Measurements from ENCODE around the gene RHOBTB1. TPM values are rescaled to one million over a fixed set of nuclear protein-coding genes. Genes with fewer than 3 reads are reported as not detected.

RHOBTB1 gene
- total and polyA plus RNA-seq, 9 of the 15 experiments (the other 6 are each of a cell fraction or from before 2014, with no cell fraction given): 1.7 to 11.7 (median 9.3) TPM

GRCh38 chr10:60893231-60893630 lies 50.8 kb downstream of the RHOBTB1 start:
- Histone ChIP-seq H3K27ac (ENCODE audit: extremely low read depth, low read depth, low read length) (no peak overlapping the region), H3K9me1 (ENCODE audit: control insufficient read depth, insufficient read depth, low read length) (no peaks in the 10 kb centered on the region), H3K4me1 (replicated peaks in 1 of 2; ENCODE audit: control insufficient read depth in 2 of 2, insufficient read depth in 2 of 2, low read length in 2 of 2) (no peaks in the 10 kb centered on the region), H3K79me2 (ENCODE audit: control insufficient read depth, insufficient read depth, low read length) (no peaks in the 10 kb centered on the region), H4K20me1 (replicated peaks; ENCODE audit: control insufficient read depth, insufficient read depth, low read length) (no peaks in the 10 kb centered on the region), H3K9me3 (replicated peaks; ENCODE audit: control insufficient read depth, insufficient read depth, low read depth, low read length) (no peaks in the 10 kb centered on the region), H2AFZ (ENCODE audit: low read depth, low read length) (no peak overlapping the region), H3K9ac (ENCODE audit: insufficient read depth in 1 of 2, low read depth in 2 of 2, low read length in 2 of 2) (no peak overlapping the region), H3K36me3 (ENCODE audit: control insufficient read depth, insufficient read depth, low read length) (no peaks in the 10 kb centered on the region), H3K4me3 (no peak overlapping the region), H3K4me2 (ENCODE audit: insufficient read depth, low read length) (no peak overlapping the region), H3K27me3 (ENCODE audit: control insufficient read depth in 2 of 2, insufficient read depth in 2 of 2, low read length in 2 of 2) (no peaks in the 10 kb centered on the region)
- ChIA-PET CTCF (ENCODE audit: low intra/inter-chr PET ratio) (no interaction called here), POLR2A (no interaction called here)
- in situ Hi-C loops (cut with MboI): no loop called here
- WGBS (ENCODE audit: insufficient coverage, low coverage, missing lambda C conversion rate): 45% methylated on average over 3 of the region's 3 CpGs
- no peak for FAIRE-seq
- DNase-seq (ENCODE audit: extremely low read depth in 1 of 4, low spot score in 3 of 4): no peak
- BruUV-seq (replicated peaks): no TSS peak
- ATAC-seq: no peak
- intact Hi-C loops (cut with micrococcal nuclease): no loop called here
- no peak for TF ChIP-seq ZSCAN32 (CRISPR knock-in tag; IDR thresholded peaks at IDR 0.05)
- TF ChIP-seq FOSL1 (tag; conservative IDR thresholded peaks at IDR 0.05): peak; percentile 44
- TF ChIP-seq MCM2 (IDR thresholded peaks at IDR 0.05; ENCODE audit: low read depth): no peak
- peak; percentile 78 for TF ChIP-seq ATF3 (IDR thresholded peaks at IDR 0.05)
- no peak for TF ChIP-seq ATF3 (CRISPR knock-in tag; conservative IDR thresholded peaks at IDR 0.05)
- TF ChIP-seq NEUROD1 (IDR thresholded peaks at IDR 0.05; ENCODE audit: borderline replicate concordance, low read depth, low read length, partially characterized antibody): no peak
- TF ChIP-seq JUND (IDR thresholded peaks at IDR 0.05; ENCODE audit: borderline replicate concordance, low read depth, low read length): peak; percentile 52; the same call in 1 of the 2 replicates
- peak; percentile 61; the same call in 1 of the 3 replicates for TF ChIP-seq JUND (tag; IDR thresholded peaks at IDR 0.05; ENCODE audit: borderline replicate concordance, low read depth, low read length)

All from K562 (cell line).